IPS-20b (cell line): ENCODE results near the gene SERPINA3.
"Not testable (repeated sequence)": the region's sequence is repeated elsewhere in the genome, so short reads cannot be mapped to it uniquely, and the experiment has no call there.

ENCODE experiments used
- H3K27ac ChIP-seq: one replicate; pipeline ENCODE4 v1.5.1; 2013; ENCODE audit warnings: low read length
- H3K27me3 ChIP-seq: 2 replicates; pipeline ENCODE4 v1.6.1; 2013; ENCODE audit warnings: mild to moderate bottlenecking, low read length, inconsistent platforms; ENCODE audit not compliant: insufficient read depth
- H3K36me3 ChIP-seq: 2 replicates; pipeline ENCODE4 v1.6.1; 2013; ENCODE audit warnings: low read depth, mild to moderate bottlenecking, inconsistent platforms, low read length, moderate library complexity; ENCODE audit not compliant: insufficient read depth
- H3K4me1 ChIP-seq: 2 replicates; pipeline ENCODE4 v1.6.1; 2013; ENCODE audit warnings: mild to moderate bottlenecking, control low read depth, inconsistent platforms, low read length, moderate library complexity; ENCODE audit not compliant: insufficient read depth
- H3K4me3 ChIP-seq: 2 replicates; pipeline ENCODE4 v1.5.1; 2013; ENCODE audit warnings: mild to moderate bottlenecking, low read length, inconsistent platforms
- H3K9ac ChIP-seq: 2 replicates; pipeline ENCODE4 v1.6.1; 2013; ENCODE audit warnings: low read depth, mild to moderate bottlenecking, inconsistent platforms, low read length, moderate library complexity
- H3K9me3 ChIP-seq: 2 replicates; pipeline ENCODE4 v1.6.1; 2013; ENCODE audit warnings: mild to moderate bottlenecking, low read depth, low read length, inconsistent platforms; ENCODE audit not compliant: insufficient read depth

SERPINA3 gene

DNA sequence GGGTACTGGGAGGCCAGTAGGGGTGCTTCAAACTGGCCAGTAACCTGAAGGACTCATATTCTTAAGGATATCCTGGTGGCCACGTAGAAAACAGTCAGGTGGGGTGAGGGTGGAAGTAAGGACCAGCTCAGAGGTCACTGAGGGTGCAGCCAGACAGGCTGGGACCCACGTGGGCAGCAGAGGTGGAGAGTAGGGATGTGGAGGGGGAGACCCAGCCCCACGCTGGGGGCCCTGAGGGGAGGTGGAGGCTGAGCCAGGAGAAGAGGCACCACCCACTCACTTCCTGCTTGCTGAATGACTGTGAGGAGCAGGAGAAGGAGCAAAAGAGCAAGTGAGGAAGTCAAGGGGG lies 12.6 kb upstream of the SERPINA3 start:
- peaks cover 5% of the 10 kb centered on the region; the same call in 1 of the 2 replicates for H3K4me1 ChIP-seq
- H3K27me3 ChIP-seq: no peaks in the 10 kb centered on the region
- H3K9me3 ChIP-seq: no peaks in the 10 kb centered on the region
- no peak overlapping the region for H3K9ac ChIP-seq
- H3K27ac ChIP-seq: no peak overlapping the region
- H3K36me3 ChIP-seq: no peaks in the 10 kb centered on the region
- H3K4me3 ChIP-seq: no peak overlapping the region

DNA sequence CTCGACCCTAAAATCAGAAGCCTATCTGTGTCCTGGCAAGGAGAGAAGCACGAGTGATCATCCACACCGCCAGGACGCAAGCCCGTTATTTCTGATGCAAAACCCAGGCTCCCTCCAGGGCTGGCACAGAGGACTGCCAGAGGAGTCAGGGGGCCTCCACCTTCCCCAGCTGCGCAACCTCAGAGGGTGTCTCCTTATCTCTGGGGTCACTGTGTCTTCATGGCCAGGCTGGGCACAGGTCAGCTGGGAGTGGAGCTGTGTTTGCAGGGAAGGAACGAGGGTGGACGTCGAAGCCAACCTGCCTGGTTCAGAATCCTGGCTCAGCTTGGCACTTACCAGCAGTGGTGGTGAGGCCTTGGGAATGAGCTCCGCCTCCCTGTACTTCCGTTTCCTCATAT lies 12.0 kb upstream of the SERPINA3 start:
- no peak overlapping the region for H3K4me3 ChIP-seq
- H3K27ac ChIP-seq: no peak overlapping the region
- no peaks in the 10 kb centered on the region for H3K27me3 ChIP-seq
- H3K9me3 ChIP-seq: no peaks in the 10 kb centered on the region
- H3K4me1 ChIP-seq: peaks cover 5% of the 10 kb centered on the region; the same call in 1 of the 2 replicates
- H3K36me3 ChIP-seq: no peaks in the 10 kb centered on the region
- H3K9ac ChIP-seq: no peak overlapping the region

DNA sequence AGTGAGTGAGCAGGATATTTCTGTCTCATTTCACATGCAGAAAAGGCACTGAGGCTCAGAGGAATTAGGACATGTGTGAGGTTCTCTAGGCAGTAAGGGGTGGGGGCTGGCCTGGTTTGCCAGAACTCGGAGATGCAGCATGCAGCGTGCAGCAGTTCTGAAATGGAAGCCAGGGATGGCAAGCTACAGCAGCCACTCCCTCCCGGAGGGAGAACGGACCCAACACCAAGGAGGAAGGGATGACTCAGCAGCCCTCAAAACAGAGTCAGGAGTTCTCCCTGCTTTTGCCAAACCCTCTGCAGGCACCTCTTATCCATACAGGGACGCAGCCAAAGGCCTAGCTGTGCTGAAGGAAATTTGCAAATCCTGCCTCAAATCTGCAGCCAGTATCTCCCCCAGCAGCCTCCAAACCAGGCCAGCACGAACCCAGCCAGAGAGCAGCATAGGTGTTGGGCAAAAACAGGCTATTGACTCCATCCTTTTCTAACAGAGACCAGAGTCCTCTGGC lies 10.3 kb upstream of the SERPINA3 start:
- peaks cover 5% of the 10 kb centered on the region; the same call in 1 of the 2 replicates for H3K4me1 ChIP-seq
- no peaks in the 10 kb centered on the region for H3K9me3 ChIP-seq
- H3K27ac ChIP-seq: no peak overlapping the region
- H3K9ac ChIP-seq: no peak overlapping the region
- no peaks in the 10 kb centered on the region for H3K27me3 ChIP-seq
- no peak overlapping the region for H3K4me3 ChIP-seq
- H3K36me3 ChIP-seq: no peaks in the 10 kb centered on the region

DNA sequence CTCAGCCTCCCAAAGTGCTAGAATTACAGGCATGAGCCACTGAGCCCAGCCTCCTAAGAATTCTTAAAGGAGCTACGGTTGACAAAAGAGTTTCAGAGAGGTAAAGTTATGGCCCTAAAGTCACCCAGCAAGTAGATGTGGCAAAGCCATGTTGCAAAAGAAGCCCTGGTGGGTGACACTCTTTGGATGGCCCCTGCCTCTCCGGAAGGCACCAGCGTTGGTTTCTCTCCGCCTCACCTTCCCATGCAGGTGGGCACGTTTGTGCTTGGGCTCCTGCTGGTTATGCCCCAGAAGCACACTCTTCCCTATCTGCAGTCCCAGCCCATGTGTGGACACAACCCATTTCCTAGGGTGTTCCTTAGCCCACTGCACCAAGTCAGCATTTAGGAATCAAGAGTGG lies 9.5 kb upstream of the SERPINA3 start:
- Histone ChIP-seq H3K4me1 (peaks cover 5% of the 10 kb centered on the region; the same call in 1 of the 2 replicates), H3K9me3 (no peaks in the 10 kb centered on the region), H3K9ac (no peak overlapping the region), H3K4me3 (no peak overlapping the region), H3K27me3 (no peaks in the 10 kb centered on the region), H3K27ac (no peak overlapping the region), H3K36me3 (no peaks in the 10 kb centered on the region)

DNA sequence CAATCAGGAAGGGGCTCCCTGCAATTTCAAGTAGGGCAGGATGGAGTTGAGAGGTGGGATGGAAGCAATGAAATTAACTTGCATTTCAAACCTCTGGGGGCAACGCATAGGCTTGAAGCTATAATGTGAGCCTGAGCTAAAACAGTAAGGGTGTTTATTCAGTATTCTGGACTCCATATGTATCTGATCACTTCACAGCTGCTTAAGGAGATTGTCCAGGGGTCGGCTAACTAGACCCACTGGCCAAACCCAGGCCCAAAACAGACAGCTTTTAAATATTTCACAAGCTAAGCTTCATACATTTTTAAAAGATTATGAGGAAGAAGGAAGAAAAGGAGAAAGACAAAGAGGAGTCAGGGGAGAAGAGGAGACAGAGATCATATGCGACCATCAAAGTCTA lies 6.8 kb upstream of the SERPINA3 start:
- no peak overlapping the region for H3K9ac ChIP-seq
- no peaks in the 10 kb centered on the region for H3K36me3 ChIP-seq
- H3K27me3 ChIP-seq: no peaks in the 10 kb centered on the region
- no peaks in the 10 kb centered on the region for H3K9me3 ChIP-seq
- H3K4me3 ChIP-seq: no peak overlapping the region
- H3K27ac ChIP-seq: no peak overlapping the region
- H3K4me1 ChIP-seq: no peaks in the 10 kb centered on the region

DNA sequence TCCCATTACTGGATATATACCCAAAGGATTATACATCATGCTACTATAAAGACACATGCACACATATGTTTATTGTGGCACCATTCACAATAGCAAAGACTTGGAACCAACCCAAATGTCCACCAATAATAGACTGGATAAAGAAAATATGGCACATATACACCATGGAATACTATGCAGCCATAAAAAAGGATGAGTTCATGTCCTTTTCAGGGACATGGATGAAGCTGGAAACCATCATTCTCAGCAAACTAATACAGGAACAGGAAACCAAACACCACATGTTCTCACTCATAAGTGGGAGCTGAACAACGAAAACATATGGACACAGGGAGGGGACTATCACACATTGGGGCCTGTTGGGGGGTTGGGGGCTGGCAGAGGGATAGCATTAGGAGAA lies 3.2 kb upstream of the SERPINA3 start:
- H3K36me3 ChIP-seq, H3K4me3 ChIP-seq, H3K9me3 ChIP-seq, H3K9ac ChIP-seq, H3K27ac ChIP-seq, H3K27me3 ChIP-seq, H3K4me1 ChIP-seq: not testable (repeated sequence)

DNA sequence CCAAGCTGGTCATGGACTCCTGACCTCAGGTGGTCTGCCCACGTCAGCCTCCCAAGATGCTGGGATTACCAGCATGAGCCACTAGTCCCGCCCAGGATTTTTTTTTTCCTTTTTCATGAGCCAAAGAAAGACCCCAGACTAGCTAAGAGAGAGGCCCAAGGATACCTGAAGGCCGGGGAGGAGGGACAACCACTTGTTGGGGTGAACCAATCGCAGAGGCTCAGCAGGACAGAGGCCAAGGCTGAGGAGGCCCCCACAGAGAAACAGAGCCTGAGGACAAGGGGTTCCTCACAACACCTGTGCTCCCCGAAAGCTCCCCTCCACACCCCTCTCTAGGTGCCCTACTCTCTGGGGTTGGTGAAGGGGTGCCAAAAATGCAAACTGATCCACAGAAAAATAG lies 1.0 kb upstream of the SERPINA3 start:
- Histone ChIP-seq H3K27ac (no peak overlapping the region), H3K9me3 (no peaks in the 10 kb centered on the region)

DNA sequence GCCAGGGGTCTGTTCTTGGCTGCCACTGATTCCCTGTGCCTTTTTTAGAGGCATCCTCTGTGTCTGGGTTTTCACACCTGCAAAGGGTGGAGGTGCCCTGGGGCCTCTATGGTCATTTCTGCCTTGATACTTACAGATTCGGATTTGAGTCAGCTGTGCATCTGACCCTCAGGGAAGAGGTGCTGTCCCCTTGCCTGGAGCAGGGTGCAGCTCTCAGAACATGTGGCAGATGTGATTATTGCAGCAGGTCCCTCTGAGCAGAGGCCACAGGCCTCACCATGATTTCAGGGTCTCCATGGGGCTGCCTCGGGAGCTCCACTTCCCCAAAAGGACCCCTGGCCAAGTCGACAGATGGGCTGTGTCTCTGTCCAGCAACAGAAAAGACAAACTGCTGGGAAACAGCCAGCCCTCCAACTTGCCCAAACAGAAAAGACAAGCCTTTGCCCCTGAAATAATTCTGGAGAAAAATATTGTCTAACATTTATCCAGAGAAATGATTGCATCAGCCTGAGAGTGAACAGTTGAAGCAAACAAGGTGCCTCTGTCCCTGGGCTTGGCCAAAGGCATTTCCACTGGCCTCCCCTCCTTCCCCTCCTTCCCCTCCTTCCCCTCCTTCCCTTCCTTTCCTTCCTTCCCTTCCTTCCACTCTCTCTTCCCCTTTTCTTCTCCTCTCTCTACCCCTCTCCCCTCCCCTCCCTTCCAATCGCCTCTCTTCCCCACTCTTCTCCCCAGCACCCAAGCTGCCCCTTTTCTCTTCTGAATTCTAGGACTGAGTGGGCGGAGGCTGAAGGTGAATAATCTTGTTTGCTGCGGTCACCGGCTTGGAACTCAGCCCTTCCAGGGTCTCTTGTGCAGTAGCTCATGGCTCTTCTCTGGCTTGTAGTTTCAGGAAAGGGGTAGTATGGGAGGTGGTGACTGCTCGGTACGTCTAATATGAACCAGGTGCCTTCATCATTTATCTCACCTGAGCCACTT lies 676 bp downstream of the SERPINA3 start:
- Histone ChIP-seq H3K4me3 (no peak overlapping the region), H3K27ac (no peak overlapping the region), H3K9me3 (peaks cover 11% of the 10 kb centered on the region; the same call in 1 of the 2 replicates), H3K27me3 (no peaks in the 10 kb centered on the region), H3K36me3 (no peaks in the 10 kb centered on the region), H3K9ac (no peak overlapping the region), H3K4me1 (no peaks in the 10 kb centered on the region)

More for the DNA sequence above, 1.0 kb upstream of the SERPINA3 start:
- H3K36me3 ChIP-seq: no peaks in the 10 kb centered on the region
- H3K4me3 ChIP-seq: no peak overlapping the region
- H3K9ac ChIP-seq: no peak overlapping the region
- H3K4me1 ChIP-seq: no peaks in the 10 kb centered on the region
- no peaks in the 10 kb centered on the region for H3K27me3 ChIP-seq

DNA sequence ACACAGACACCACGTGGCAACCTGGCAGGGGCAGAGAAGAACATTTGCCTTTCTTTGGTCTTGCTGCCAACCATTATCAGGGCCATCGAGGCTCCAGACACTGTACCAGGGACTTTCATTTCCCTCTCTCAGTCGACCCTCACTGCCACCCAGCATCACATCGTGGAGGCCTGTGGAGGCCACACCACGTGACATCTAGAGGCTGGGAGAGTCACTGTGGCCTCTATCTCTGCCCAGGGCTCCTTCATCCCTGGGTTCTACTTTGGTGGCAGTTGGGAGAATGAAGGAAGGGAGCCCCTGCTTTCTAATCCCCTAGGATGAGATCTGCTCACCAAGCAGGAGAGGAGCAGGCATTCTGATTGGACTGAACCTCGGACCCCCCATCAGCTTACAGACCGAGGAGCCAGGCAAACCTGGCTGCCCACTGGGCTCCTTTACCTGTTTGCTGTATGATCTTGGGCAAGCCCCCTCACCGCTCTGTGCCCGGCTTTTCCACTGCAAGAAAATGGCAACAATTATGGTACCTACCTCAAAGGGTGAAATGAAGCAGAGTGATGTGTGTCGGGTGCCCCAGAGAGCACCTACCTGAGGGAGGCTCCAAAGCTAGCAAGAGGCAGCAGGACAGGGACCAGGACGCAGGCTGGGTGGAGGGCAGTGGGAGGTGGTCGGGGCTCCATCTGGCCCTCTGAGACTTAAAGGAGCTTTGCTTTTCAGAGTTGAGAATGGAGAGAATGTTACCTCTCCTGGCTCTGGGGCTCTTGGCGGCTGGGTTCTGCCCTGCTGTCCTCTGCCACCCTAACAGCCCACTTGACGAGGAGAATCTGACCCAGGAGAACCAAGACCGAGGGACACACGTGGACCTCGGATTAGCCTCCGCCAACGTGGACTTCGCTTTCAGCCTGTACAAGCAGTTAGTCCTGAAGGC lies 1.8 kb downstream of the SERPINA3 start:
- H3K36me3 ChIP-seq: no peaks in the 10 kb centered on the region
- no peak overlapping the region for H3K27ac ChIP-seq
- no peaks in the 10 kb centered on the region for H3K4me1 ChIP-seq
- H3K9ac ChIP-seq: no peak overlapping the region
- no peaks in the 10 kb centered on the region for H3K27me3 ChIP-seq
- peaks cover 21% of the 10 kb centered on the region for H3K9me3 ChIP-seq
- no peak overlapping the region for H3K4me3 ChIP-seq

DNA sequence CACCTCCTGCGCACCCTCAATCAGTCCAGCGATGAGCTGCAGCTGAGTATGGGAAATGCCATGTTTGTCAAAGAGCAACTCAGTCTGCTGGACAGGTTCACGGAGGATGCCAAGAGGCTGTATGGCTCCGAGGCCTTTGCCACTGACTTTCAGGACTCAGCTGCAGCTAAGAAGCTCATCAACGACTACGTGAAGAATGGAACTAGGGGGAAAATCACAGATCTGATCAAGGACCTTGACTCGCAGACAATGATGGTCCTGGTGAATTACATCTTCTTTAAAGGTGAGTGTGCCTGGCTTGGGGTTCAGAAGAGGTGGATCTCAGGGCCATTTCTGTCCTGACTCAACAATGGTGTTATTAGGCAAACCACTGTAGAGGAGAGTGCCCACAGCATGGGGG lies 2.6 kb downstream of the SERPINA3 start:
- no peaks in the 10 kb centered on the region for H3K36me3 ChIP-seq
- peaks cover 29% of the 10 kb centered on the region for H3K9me3 ChIP-seq
- H3K27me3 ChIP-seq: no peaks in the 10 kb centered on the region
- no peaks in the 10 kb centered on the region for H3K4me1 ChIP-seq
- no peak overlapping the region for H3K4me3 ChIP-seq
- no peak overlapping the region for H3K9ac ChIP-seq
- no peak overlapping the region for H3K27ac ChIP-seq

DNA sequence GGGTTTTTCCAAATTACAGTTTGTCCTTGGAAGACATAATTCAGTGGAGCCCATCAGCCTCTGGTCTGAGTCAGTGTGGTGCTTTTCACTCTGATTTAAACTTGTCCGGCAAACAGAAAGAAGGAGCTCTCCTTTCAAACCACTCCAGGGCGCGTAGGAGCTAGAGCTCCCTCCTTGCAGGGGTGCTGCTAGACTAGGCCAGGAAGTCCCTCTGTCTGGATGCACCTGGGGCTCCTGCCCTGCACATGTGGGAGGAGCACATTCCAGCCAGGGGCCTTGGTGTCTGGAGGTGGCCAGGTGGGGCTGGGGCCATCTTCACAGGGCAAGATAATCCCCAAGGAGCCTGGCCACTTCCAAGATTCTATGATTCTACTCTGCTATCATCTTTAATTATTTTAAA lies 3.1 kb downstream of the SERPINA3 start:
- Histone ChIP-seq H3K27ac (no peak overlapping the region), H3K4me1 (no peaks in the 10 kb centered on the region), H3K9me3 (peaks cover 30% of the 10 kb centered on the region), H3K9ac (no peak overlapping the region), H3K4me3 (no peak overlapping the region), H3K36me3 (no peaks in the 10 kb centered on the region), H3K27me3 (no peaks in the 10 kb centered on the region)
